ENCODE measurements around the gene TEX51.

Gene TEX51

DNA sequence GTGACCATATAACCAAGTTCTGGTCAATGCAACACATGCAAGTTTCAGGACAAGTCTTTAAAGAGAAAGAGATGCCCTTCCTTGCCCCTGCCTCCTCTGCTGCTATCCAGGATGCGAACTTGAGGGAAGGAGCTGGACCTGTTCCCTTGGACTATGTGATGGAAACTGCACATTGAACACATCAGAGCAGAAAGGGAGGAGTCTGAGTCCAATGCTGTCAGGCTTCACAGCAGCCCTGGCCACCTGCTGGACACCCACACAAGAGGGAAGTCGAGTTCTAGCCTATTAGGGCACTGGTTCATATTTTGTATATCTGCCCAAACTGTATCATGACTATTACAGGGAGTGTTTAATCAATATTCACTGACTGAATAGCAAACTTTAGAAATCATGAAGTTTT lies 38.3 kb upstream of the TEX51 start:
- TF ChIP-seq JUND (IDR thresholded peaks at IDR 0.05; ENCODE audit: low read depth): no peak
- no peak for DNase-seq (ENCODE audit: low read depth in 1 of 2, low spot score in 1 of 2)
- in situ Hi-C loops (cut with HindIII; ENCODE audit: low pct_unique_long_range_greater_than_20kb, low sequenced_read_pairs): no loop called here

DNA sequence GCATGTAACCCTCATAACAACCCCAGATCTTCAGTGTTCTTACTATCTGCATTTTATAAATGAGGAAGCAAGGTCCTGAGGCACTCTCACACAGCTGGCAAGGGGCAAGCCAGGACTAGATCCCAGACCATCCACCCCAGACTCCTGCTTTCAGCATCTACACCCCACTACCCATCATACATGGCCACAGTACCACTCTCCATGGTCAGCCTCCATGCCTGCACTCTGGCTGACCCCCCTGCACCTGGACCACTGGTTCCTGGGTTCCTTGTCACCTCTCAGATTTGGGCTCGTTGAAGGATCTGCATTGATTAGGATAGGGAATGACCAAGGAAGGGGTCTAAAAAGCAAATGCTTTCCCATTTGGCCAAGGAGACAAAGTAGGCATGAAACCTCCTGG lies 36.0 kb upstream of the TEX51 start:
- no peak for DNase-seq (ENCODE audit: low read depth in 1 of 2, low spot score in 1 of 2)
- in situ Hi-C loops (cut with HindIII; ENCODE audit: low pct_unique_long_range_greater_than_20kb, low sequenced_read_pairs): no loop called here
- TF ChIP-seq JUND (IDR thresholded peaks at IDR 0.05; ENCODE audit: low read depth): no peak

DNA sequence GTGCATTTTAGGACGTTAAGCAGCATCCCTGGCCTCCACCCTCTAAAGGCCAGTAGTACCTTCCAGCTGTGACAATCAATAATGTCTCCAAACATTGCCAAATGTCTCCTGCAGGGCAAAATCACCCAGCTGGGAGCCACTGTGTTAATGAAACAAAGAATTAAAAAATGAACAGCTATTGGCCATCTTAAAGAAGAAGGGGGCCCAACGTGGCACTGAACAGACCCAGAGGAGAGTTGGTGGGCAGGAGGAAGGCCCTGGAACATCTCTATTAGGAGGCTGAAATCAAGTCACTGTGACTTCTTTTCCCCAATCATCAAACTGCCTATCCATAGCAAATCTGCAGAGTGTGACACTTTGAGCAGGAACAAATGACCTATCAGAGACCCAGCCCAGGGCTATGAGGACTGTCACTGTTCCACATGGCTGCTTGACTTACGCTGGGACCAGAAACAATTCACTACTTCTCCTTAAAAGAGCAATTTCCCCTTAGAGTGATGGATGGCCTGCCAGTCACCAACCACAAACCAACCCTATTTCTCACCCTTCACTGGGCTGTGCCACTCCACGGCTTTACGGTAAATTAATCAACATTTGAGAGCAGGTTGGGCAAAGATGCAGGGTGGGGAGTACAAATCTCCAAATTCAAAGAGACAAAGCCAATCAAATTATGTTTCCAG lies 35.2 kb upstream of the TEX51 start:
- TF ChIP-seq JUND (IDR thresholded peaks at IDR 0.05; ENCODE audit: low read depth): no peak
- DNase-seq (ENCODE audit: low read depth in 1 of 2, low spot score in 1 of 2): no peak
- in situ Hi-C loops (cut with HindIII; ENCODE audit: low pct_unique_long_range_greater_than_20kb, low sequenced_read_pairs): no loop called here

DNA sequence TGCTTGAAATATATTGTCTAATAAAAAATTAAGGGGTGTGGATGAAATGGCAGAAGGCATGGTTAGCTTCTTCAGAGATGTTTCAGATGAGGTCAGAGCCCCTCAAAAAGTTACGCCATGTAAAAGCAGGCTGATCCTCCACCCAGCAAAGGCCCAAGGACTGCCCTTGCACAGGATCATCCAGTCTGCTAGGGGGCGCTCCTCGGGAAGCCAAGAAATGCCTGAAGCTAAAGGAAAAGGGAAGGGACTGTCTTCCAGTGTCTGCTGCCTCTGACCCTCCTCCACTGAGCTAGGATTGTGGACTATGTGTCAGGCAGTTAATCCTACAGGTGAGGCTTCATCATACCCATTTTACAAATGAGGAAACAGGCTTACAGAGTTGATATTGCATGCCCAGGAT lies 33.8 kb upstream of the TEX51 start:
- no peak for DNase-seq (ENCODE audit: low read depth in 1 of 2, low spot score in 1 of 2)
- no peak for TF ChIP-seq JUND (IDR thresholded peaks at IDR 0.05; ENCODE audit: low read depth)
- in situ Hi-C loops (cut with HindIII; ENCODE audit: low pct_unique_long_range_greater_than_20kb, low sequenced_read_pairs): no loop called here

DNA sequence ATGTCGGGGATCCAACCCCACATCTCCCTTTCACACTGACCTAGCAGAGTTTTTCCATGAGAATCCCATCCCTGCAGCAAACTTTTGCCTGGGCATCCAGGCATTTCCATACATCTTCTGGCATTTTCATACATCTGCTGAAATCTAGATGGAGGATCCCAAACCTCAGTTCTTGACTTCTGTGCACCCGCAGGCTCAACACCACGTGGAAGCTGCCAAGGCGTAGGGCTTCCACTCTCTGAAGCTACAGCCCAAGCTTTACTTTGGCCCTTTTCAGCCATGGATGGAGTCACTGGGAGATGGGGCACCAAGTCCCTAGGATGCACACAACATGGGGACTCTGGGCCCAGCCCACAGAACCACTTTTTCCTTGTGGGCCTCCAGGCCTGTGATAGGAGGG lies 32.2 kb upstream of the TEX51 start:
- no peak for DNase-seq (ENCODE audit: low read depth in 1 of 2, low spot score in 1 of 2)
- in situ Hi-C loops (cut with HindIII; ENCODE audit: low pct_unique_long_range_greater_than_20kb, low sequenced_read_pairs): no loop called here
- TF ChIP-seq JUND (IDR thresholded peaks at IDR 0.05; ENCODE audit: low read depth): no peak

DNA sequence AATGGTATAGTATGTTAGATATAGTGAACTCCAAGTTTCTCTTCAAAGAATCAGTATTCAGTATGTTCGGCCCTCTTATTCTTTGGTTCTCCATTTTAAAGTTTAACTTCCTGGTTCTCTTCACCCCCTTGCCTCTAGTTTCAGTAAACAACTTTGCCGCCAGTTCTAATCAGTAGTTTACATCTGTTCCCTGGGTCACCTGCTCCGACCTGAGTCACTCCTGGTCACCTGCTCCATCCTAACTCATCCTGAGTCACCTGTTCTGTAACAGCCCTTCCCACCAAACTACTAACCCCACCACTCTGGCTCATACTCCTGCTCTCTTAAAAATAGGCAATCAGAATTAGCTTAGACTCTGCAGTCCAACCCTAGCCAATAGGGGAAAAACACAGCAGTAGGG lies 23.7 kb upstream of the TEX51 start:
- no peak for TF ChIP-seq JUND (IDR thresholded peaks at IDR 0.05; ENCODE audit: low read depth)
- no peak for DNase-seq (ENCODE audit: low read depth in 1 of 2, low spot score in 1 of 2)
- in situ Hi-C loops (cut with HindIII; ENCODE audit: low pct_unique_long_range_greater_than_20kb, low sequenced_read_pairs): no loop called here

DNA sequence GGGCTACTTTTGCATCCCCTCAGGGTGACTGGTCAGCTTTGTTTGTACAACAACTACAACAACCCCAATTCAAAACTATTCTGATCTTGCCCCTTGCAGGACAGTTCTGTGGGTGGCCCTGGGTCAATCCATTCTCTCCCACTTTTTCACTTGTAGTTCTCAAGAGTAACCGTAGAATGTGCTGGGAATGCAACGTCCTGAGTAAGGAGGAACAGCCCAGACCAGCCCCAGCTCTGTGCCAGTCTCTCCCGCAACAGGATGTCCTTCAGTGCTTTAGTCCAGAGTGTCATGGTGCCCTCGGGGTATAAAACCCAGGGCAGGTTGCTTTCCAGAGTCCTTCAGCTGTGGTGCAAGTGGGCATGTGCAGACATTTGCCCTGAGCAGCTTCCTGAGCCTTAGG lies 22.1 kb upstream of the TEX51 start:
- TF ChIP-seq JUND (IDR thresholded peaks at IDR 0.05; ENCODE audit: low read depth): no peak
- no peak for DNase-seq (ENCODE audit: low read depth in 1 of 2, low spot score in 1 of 2)
- in situ Hi-C loops (cut with HindIII; ENCODE audit: low pct_unique_long_range_greater_than_20kb, low sequenced_read_pairs): no loop called here

DNA sequence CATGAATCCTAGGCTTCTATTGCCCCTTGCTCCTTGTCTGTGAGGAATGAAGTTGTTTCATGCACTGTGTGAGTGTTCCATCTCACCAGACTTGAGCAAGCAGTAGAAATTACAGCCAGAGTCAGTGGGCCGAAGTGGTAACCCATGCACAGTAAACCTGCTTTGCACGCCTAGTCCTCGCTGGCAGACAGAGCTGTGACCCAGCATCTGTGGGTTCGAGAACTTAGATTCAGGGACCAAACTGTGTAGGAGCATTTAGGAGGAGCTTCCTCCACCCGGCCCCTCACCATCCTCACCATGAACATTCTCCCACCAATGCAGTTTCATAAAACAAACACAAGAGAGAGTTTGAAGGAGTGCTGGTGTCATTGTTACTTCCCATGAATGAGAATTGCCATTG lies 21.6 kb upstream of the TEX51 start:
- in situ Hi-C loops (cut with HindIII; ENCODE audit: low pct_unique_long_range_greater_than_20kb, low sequenced_read_pairs): no loop called here

DNA sequence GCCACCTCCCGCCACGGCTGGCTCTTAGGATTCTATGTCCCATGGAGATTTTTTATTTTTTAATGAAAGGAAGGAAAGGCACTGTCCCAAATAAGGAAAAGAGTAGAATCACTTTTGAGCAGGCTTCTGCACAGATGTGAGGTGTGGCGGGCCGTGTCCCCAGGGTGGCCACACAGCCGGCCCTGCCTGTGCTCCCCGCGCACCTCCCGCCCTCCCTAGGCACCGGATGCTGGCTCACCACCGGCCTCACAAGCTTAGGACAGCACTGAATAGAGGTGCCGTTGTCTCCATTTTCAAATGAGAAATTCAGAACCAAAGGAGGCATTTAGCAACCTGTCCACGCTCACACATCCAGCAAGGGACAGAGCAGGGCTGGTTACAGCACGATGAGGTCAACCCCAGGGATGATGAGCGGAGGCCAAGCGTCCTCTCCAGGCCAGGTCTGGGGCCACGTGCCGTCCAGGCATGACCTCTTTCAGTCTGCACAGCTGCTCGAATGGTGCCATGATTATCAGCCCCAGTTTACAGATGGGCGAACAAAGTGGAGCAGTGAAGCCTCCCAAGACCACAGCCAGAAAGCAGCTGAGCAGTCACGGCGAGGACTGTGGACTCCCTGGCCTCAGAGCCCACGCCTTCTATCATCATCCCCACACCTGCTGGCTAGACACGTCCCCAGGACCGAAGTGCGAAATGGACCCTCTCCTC lies 20.7 kb upstream of the TEX51 start:
- TF ChIP-seq JUND (IDR thresholded peaks at IDR 0.05; ENCODE audit: low read depth): no peak
- no peak for DNase-seq (ENCODE audit: low read depth in 1 of 2, low spot score in 1 of 2)
- in situ Hi-C loops (cut with HindIII; ENCODE audit: low pct_unique_long_range_greater_than_20kb, low sequenced_read_pairs): no loop called here

More for the DNA sequence above, 21.6 kb upstream of the TEX51 start:
- DNase-seq (ENCODE audit: low read depth in 1 of 2, low spot score in 1 of 2): no peak
- no peak for TF ChIP-seq JUND (IDR thresholded peaks at IDR 0.05; ENCODE audit: low read depth)

DNA sequence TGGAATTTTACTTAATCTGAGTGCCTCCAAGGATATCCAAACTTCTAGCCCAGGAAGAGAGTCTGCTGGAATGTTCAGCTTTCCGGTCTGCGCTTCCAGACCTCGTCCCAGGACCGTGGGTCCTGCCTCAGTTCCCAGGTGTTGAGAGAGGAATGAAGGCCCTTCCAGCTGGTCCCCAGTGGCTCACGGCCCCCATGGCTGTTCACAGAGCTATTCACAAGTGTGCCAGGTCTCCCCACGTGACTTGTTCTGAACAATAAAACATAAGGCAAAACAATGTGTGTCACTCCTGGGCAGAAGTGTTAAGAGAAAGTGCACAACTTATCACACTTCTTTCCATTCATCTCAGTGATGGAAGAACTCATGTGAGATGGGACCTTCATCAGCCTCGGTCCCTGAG lies 20.1 kb upstream of the TEX51 start:
- no peak for DNase-seq (ENCODE audit: low read depth in 1 of 2, low spot score in 1 of 2)
- in situ Hi-C loops (cut with HindIII; ENCODE audit: low pct_unique_long_range_greater_than_20kb, low sequenced_read_pairs): no loop called here
- no peak for TF ChIP-seq JUND (IDR thresholded peaks at IDR 0.05; ENCODE audit: low read depth)

DNA sequence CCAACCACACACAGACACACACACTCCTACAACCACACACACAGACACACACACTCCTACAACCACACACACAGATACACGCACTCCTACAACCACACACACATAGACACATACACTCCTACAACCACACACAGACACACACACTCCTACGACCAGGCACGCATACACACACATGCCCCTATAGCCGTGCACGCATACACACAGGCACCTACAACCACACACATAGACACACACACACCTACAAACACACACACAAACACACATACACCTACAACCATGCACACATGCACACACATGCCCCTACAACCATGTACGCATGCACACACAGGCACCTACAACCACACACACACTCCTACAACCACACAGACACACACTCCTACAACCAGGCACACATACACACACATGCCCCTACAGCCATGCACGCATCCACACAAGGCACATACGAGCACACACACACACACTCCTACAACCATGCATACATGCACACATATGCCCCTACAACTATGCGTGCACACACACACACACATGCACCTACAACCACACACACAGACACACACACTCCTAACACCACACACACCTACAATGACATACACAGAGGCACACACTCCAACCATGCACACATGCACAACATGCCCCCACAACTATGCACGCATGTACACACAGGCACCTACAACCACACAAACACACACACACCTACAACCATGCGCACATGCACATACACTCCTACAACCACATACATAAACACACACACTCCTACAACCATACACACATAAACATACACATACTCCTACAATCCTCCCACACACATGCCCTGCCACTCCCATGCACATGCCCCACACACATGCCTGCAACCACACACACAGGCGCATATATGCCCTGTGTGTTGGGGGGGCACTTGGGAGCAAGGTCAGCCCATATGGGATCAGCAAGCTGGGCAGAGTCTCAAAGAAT lies 19.1 kb upstream of the TEX51 start:
- no peak for TF ChIP-seq JUND (IDR thresholded peaks at IDR 0.05; ENCODE audit: low read depth)
- in situ Hi-C loops (cut with HindIII; ENCODE audit: low pct_unique_long_range_greater_than_20kb, low sequenced_read_pairs): no loop called here
- no peak for DNase-seq (ENCODE audit: low read depth in 1 of 2, low spot score in 1 of 2)

DNA sequence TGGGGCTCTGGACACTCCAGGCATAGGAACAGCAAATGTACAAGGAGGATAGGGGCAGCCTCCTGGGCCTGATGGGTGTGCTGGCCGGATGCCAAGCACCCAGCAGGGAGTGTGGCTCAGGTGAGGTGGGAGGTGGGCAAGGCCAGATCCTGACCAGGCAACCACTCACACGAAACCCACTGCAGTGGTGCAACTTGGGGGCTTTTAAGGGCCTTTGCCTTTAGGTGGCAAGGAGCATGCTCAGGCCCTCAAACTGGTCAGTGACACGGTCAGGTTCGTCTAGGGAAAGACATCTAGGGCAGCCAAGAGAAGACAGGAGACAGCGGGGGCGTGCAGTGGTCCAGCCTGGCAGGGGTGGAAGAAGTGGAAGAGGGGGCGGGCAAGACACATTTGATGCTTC lies 18.4 kb upstream of the TEX51 start:
- no peak for DNase-seq (ENCODE audit: low read depth in 1 of 2, low spot score in 1 of 2)
- no peak for TF ChIP-seq JUND (IDR thresholded peaks at IDR 0.05; ENCODE audit: low read depth)

DNA sequence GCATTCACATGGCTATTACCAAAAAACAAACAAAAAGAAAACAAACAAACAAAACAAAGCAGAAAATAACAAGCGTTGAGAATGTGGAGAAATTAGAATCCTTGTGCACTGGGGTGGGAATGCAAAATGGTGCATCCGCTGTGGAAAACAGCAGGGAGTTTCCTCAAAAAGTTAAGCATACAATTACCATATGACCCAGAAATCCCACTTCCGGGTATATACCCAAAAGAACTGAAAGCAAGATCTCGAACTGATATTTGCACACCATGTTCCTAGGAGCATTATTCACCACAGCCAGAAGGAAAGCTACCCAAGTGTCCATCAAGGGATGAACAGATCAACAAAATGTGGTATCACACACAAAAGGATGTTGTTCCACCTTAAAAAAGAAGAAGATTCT lies 17.9 kb upstream of the TEX51 start:
- TF ChIP-seq JUND (IDR thresholded peaks at IDR 0.05; ENCODE audit: low read depth): no peak
- no peak for DNase-seq (ENCODE audit: low read depth in 1 of 2, low spot score in 1 of 2)
- in situ Hi-C loops (cut with HindIII; ENCODE audit: low pct_unique_long_range_greater_than_20kb, low sequenced_read_pairs): no loop called here

More for the DNA sequence above, 18.4 kb upstream of the TEX51 start:
- in situ Hi-C loops (cut with HindIII; ENCODE audit: low pct_unique_long_range_greater_than_20kb, low sequenced_read_pairs): no loop called here
